Hepatocyte (in vitro differentiated cells): ENCODE measurements around the gene PTPRD. TPM values are rescaled to one million over a fixed set of nuclear protein-coding genes. Genes with fewer than 3 reads are reported as not detected.

ENCODE experiments used
- DNase-seq: peaks from one replicate; pipeline ENCODE4 v3.0.0-alpha.2; 2016; ENCODE audit warnings: low spot score
- H2AFZ ChIP-seq: fragments of 200-600 bp; sonication (generic); 2 replicates; pipeline ENCODE4 v1.6.0; 2016; ENCODE audit warnings: antibody characterized with exemption, mild to moderate bottlenecking
- H3K27ac ChIP-seq: fragments of 200-600 bp; sonication (generic); 2 replicates; pipeline ENCODE4 v1.5.1; 2016; ENCODE audit warnings: mild to moderate bottlenecking
- H3K27me3 ChIP-seq: fragments of 200-600 bp; sonication (generic); 2 replicates; pipeline ENCODE4 v1.6.1; 2016
- H3K36me3 ChIP-seq: fragments of 200-600 bp; sonication (generic); replicated peaks from 2 replicates; pipeline ENCODE4 v1.5.1; 2016; ENCODE audit warnings: low read depth; ENCODE audit not compliant: insufficient read depth
- H3K4me1 ChIP-seq: fragments of 200-600 bp; sonication (generic); 2 replicates; pipeline ENCODE4 v1.5.1; 2016; ENCODE audit warnings: mild to moderate bottlenecking, moderate library complexity; ENCODE audit not compliant: insufficient read depth
- H3K4me2 ChIP-seq: fragments of 200-600 bp; sonication (generic); 2 replicates; pipeline ENCODE4 v1.6.0; 2016
- H3K4me3 ChIP-seq: fragments of 200-600 bp; sonication (generic); 2 replicates; pipeline ENCODE4 v1.5.1; 2016; ENCODE audit warnings: mild to moderate bottlenecking
- H3K79me2 ChIP-seq: fragments of 200-600 bp; sonication (generic); 2 replicates; pipeline ENCODE4 v1.6.0; 2017; ENCODE audit warnings: mild to moderate bottlenecking
- H3K9me2 ChIP-seq: fragments of 200-600 bp; sonication (generic); replicated peaks from 2 replicates; pipeline ENCODE4 v1.6.0; 2017; ENCODE audit warnings: mild to moderate bottlenecking; ENCODE audit not compliant: insufficient read depth
- H3K9me3 ChIP-seq: fragments of 200-600 bp; sonication (generic); 2 replicates; pipeline ENCODE4 v1.5.1; 2016; ENCODE audit warnings: low read depth, mild to moderate bottlenecking
- H4K20me1 ChIP-seq: fragments of 200-600 bp; sonication (generic); 2 replicates; pipeline ENCODE4 v1.6.0; 2016; ENCODE audit warnings: mild to moderate bottlenecking; ENCODE audit not compliant: insufficient read depth, poor library complexity, severe bottlenecking
- EZH2 ChIP-seq: fragments of 200-600 bp; sonication (generic); IDR thresholded peaks from 2 replicates; pipeline ENCODE4 v1.6.1; 2016; ENCODE audit warnings: antibody characterized with exemption, mild to moderate bottlenecking, borderline replicate concordance
- EZH2phosphoT487 ChIP-seq: fragments of 200-600 bp; sonication (generic); IDR thresholded peaks from one replicate; pipeline ENCODE4 v1.6.1; 2018; ENCODE audit warnings: antibody characterized with exemption, mild to moderate bottlenecking, low read depth, moderate library complexity; ENCODE audit not compliant: unreplicated experiment, severe bottlenecking
- WGBS: methylation state at CpG from one replicate; pipeline ENCODE4 v1.1.6; 2016; ENCODE audit warnings: low lambda C conversion rate; ENCODE audit errors: missing lambda C conversion rate; 5-methylcytosine and 5-hydroxymethylcytosine counted together
- polyA plus RNA-seq: library from polyadenylated mRNA; unstranded; fragments of >200 nt; fragmentation: Nextera tagmentation; extraction: Ambion mirVana; gene quantifications from 2 replicates; pipeline ENCODE4 v1.2.1, GENCODE V29; 2016
- total RNA-seq: library from RNA; depleted of rRNA; stranded (reverse); fragments of >200 nt; gene quantifications from 2 replicates; pipeline ENCODE4 v1.2.3, GENCODE V29; 2014
- TF ChIP-seq, protein P1 (sequence below): fragments of 200-600 bp; sonication (generic); IDR thresholded peaks from 2 replicates; pipeline ENCODE4 v1.5.1; 2016; ENCODE audit warnings: antibody characterized with exemption, mild to moderate bottlenecking; ENCODE audit not compliant: poor library complexity

The PTPRD gene
- total and polyA plus RNA-seq, 2 experiments from 2014 or later, result 6.5 to 77.6 TPM

DNA sequence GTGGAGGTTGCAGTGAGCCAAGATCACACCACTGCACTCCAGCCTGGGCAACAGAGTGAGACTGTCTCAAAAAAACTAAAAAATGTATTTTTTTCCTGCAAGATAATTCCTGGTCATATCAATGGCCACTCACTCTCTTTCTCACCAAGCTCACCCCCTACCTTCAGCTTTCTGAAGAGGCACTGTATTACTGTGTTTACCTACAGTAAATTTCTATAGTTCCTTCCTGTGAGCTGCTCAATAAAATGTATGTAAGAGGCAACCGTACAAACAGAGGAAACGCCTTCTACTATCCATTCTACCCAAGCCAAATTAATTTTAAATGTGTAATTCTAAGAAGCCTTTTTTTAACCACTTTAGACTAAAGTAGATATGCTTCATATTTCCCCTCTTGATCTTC is 1883.9 kb downstream of the PTPRD start:
- Histone ChIP-seq H3K4me3 (no peak overlapping the region), H3K9me3 (no peaks in the 10 kb centered on the region), H3K27ac (no peak overlapping the region), H2AFZ (no peak overlapping the region), H3K4me2 (no peak overlapping the region), H3K79me2 (no peaks in the 10 kb centered on the region), H3K36me3 (no peaks in the 10 kb centered on the region), H3K4me1 (no peaks in the 10 kb centered on the region), H3K9me2 (no peaks in the 10 kb centered on the region), H3K27me3 (no peaks in the 10 kb centered on the region), H4K20me1 (no peaks in the 10 kb centered on the region)
- TF ChIP-seq EZH2phosphoT487, result no peak
- no peak for TF ChIP-seq EZH2
- DNase-seq, result no peak
- WGBS, result 75% methylated on average over 2 of the region's 2 CpGs

DNA sequence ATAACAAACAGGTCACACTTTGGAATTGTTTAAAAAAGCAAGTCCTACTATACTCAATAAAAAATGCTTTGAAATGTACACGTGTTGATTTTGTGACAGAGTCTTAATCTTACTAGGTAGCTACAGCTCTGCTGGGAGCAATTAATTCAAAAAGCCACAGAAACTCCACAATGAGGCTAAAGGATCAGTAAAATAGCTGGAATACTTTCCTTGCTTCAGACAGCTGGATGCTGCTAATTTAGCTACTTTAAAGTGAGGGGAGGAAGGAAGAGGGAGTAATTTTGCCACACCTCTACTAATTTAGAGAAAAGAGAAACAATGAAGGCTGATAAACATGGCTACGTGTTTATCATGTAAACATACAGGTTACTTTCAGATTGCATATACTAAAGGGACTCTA is 1885.6 kb downstream of the PTPRD start:
- no peaks in the 10 kb centered on the region for H3K27me3 ChIP-seq
- no peaks in the 10 kb centered on the region for H3K36me3 ChIP-seq
- no peak overlapping the region for H3K4me3 ChIP-seq
- no peaks in the 10 kb centered on the region for H3K9me3 ChIP-seq
- H3K79me2 ChIP-seq, result no peaks in the 10 kb centered on the region
- 62% methylated on average over 2 of the region's 2 CpGs for WGBS
- TF ChIP-seq EZH2 (no peak), EZH2phosphoT487 (no peak)
- TF ChIP-seq, protein P1, sequence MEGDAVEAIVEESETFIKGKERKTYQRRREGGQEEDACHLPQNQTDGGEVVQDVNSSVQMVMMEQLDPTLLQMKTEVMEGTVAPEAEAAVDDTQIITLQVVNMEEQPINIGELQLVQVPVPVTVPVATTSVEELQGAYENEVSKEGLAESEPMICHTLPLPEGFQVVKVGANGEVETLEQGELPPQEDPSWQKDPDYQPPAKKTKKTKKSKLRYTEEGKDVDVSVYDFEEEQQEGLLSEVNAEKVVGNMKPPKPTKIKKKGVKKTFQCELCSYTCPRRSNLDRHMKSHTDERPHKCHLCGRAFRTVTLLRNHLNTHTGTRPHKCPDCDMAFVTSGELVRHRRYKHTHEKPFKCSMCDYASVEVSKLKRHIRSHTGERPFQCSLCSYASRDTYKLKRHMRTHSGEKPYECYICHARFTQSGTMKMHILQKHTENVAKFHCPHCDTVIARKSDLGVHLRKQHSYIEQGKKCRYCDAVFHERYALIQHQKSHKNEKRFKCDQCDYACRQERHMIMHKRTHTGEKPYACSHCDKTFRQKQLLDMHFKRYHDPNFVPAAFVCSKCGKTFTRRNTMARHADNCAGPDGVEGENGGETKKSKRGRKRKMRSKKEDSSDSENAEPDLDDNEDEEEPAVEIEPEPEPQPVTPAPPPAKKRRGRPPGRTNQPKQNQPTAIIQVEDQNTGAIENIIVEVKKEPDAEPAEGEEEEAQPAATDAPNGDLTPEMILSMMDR, result no peak
- no peak overlapping the region for H2AFZ ChIP-seq
- no peak for DNase-seq
- H3K4me2 ChIP-seq, result no peak overlapping the region
- H3K4me1 ChIP-seq, result no peaks in the 10 kb centered on the region
- no peaks in the 10 kb centered on the region for H4K20me1 ChIP-seq
- H3K9me2 ChIP-seq, result no peaks in the 10 kb centered on the region
- no peak overlapping the region for H3K27ac ChIP-seq

DNA sequence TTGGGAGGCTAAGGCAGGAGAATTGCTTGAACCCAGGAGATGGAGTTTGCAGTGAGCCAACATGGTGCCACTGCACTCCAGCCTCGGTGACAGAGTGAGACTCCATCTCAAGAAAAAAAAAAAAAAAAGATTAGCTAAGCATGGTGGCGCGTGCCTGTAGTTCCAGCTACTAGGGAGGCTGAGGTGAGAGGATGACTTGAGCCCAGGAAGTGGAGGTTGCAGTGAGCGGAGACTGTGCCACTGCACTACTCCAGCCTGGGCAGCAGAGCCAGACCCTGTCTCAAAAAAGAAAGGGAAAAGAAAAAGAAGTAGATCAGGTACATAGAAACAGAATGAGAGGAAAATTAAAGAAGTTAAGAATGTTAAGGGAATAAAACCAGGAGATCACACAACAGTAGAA is 1886.1 kb downstream of the PTPRD start:
- WGBS, result 96% methylated on average over 4 of the region's 4 CpGs
- no peak overlapping the region for H3K27ac ChIP-seq
- no peak for DNase-seq
- H3K36me3 ChIP-seq, result no peaks in the 10 kb centered on the region
- no peaks in the 10 kb centered on the region for H3K4me1 ChIP-seq
- H3K4me2 ChIP-seq, result no peak overlapping the region
- no peaks in the 10 kb centered on the region for H3K9me3 ChIP-seq
- H2AFZ ChIP-seq, result no peak overlapping the region
- no peaks in the 10 kb centered on the region for H3K9me2 ChIP-seq
- no peaks in the 10 kb centered on the region for H3K79me2 ChIP-seq
- no peak overlapping the region for H3K4me3 ChIP-seq
- H4K20me1 ChIP-seq, result no peaks in the 10 kb centered on the region
- H3K27me3 ChIP-seq, result no peaks in the 10 kb centered on the region
- TF ChIP-seq EZH2 (no peak), EZH2phosphoT487 (no peak)
- TF ChIP-seq, protein P1, result no peak

DNA sequence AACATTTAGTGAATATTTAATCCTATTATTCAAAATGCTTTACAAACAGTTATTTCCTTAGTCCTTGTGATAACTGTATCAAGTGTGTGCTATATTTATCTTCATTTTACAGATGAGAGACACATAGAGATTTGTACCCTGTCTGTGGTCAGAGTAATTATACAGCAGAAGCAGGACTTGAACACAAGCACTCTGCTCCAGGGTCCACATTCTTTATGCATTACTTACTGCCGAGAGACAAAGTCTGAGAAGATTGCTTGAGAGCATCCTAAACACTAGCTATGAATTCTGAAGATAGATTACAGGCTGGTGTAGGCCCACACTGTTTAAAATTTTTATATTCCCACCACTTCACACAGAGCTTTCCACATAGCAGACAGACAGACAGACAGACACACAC is 1887.2 kb downstream of the PTPRD start:
- no peak overlapping the region for H3K27ac ChIP-seq
- H3K9me2 ChIP-seq, result no peaks in the 10 kb centered on the region
- no peaks in the 10 kb centered on the region for H3K4me1 ChIP-seq
- no peaks in the 10 kb centered on the region for H3K9me3 ChIP-seq
- TF ChIP-seq, protein P1, result no peak
- TF ChIP-seq EZH2 (no peak), EZH2phosphoT487 (no peak)
- no peak overlapping the region for H3K4me3 ChIP-seq
- no peaks in the 10 kb centered on the region for H4K20me1 ChIP-seq
- H3K36me3 ChIP-seq, result no peaks in the 10 kb centered on the region
- H3K79me2 ChIP-seq, result no peaks in the 10 kb centered on the region
- H2AFZ ChIP-seq, result no peak overlapping the region
- DNase-seq, result no peak
- no peak overlapping the region for H3K4me2 ChIP-seq
- H3K27me3 ChIP-seq, result no peaks in the 10 kb centered on the region
- WGBS, result 37% methylated on average over 1 of the region's 1 CpG
